COR-L47 (cell line): Measurements from ENCODE around the gene DNLZ.
"Not testable (repeated sequence)": the region's sequence is repeated elsewhere in the genome, so short reads cannot be mapped to it uniquely, and the experiment has no call there.

ENCODE experiments used
- DNase-seq: peaks from one replicate; lab custom pipeline; 2025; lab: John Stamatoyannopoulos, UW

Gene DNLZ

DNA sequence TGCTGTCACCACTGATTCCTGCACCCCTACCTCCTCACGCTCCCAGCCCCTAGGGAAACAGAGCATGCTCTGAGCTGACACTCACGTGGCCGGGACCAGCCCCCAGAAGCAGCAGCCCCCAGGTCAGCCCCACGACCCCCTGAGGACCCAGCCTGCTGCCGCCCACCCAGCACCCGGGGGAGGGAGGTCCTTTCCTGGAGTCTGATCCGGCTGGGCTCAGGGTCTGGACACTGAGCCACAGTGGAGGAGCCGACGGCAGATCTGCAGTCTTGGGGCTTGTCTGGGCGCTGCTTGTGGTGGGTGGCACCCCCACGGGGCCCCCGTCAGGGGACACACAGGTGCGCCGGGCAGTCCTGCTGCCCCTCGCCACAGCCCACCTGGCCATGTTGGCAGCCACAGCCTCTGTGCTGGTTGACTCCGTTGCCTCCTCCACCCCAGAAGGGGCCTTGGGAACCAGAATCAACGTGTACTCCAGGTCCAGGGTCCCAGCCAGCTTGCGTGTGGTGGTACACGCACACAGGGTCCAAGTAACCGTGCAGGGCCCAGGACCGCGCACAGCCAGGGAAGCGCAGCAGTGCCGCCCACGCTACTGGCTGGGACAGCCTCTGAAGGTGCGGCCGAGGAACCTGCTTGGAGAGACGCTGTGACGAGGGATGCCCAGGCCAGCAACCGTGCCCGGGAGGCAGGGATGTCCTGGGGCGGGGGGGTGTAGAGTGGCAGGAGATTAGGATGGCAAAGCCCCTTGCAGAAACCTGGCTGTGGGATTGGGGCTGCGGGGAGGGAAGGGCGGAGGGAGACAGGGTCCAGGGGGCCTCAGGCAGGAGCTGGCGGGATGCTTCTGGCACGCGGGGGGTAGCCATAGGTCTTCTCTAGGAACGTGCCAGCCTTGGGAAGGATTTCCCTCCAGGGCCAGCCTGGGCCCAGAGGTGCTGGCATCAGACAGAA, 3.5 kb downstream of the DNLZ start:
- DNase-seq = no peak

DNA sequence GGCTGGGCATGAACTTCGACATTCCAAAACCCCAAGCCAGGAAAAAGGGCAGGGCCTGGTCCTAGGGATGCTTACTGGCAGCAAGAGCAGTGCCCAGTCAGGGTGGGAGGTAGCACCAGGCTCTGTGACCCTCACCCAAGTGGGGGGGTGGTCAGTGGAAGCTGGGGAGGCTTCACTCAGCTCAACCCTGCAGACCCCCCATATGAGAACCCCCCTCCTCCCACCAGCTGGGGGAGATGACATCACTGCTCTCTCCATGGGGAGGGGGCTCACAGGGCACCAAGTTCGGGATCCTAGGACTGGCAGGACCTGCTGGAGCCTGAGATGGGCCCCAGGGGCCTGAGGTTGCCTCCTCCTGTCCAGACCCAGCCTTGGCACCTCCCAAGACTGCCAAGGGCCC, 4.7 kb downstream of the DNLZ start:
- DNase-seq = no peak

DNA sequence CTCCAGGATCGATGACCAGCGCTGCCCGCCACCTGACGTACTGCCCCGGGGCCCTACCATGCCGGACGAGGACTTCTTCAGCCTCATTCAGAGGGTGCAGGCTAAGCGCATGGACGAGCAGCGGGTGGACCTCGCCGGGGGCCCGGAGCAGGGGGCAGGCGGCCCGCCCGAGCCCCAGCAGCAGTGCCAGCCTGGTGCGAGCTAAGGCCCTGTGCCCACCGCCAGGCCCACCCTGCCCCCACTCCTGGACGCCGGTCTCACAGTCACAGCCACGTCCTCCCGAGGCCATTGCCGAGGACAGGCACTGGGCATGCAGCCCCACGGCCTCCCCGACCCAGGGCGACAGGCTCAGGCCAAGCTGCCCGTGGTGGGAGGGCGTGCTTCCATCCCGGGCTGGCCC, 5.5 kb downstream of the DNLZ start:
- no peak for DNase-seq

DNA sequence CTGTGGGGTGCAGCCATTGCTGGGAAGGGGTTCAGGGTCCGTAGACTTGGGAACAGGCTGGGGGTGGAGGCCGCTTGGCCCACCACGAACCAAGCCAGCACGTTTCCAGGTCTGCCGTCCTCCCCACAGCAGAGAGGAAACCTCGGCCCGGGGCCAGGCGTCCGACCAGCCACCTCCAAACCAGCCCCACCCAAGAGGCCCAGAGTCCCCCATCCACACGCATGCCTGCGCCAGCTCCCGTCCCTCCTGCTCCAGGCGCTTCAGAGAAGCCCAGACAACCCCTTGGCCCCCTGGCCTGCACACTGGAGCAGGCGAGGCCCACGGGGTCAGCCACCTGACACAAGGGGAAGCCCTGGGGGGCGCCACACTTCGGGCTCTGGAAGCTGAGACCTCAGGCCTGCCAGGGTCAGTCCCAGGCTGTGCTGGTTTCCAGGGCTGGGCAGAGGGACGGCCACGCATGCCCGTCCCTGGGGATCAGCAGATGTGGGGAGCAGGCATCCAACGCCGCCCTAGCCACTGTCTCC, 6.3 kb downstream of the DNLZ start:
- DNase-seq = no peak

DNA sequence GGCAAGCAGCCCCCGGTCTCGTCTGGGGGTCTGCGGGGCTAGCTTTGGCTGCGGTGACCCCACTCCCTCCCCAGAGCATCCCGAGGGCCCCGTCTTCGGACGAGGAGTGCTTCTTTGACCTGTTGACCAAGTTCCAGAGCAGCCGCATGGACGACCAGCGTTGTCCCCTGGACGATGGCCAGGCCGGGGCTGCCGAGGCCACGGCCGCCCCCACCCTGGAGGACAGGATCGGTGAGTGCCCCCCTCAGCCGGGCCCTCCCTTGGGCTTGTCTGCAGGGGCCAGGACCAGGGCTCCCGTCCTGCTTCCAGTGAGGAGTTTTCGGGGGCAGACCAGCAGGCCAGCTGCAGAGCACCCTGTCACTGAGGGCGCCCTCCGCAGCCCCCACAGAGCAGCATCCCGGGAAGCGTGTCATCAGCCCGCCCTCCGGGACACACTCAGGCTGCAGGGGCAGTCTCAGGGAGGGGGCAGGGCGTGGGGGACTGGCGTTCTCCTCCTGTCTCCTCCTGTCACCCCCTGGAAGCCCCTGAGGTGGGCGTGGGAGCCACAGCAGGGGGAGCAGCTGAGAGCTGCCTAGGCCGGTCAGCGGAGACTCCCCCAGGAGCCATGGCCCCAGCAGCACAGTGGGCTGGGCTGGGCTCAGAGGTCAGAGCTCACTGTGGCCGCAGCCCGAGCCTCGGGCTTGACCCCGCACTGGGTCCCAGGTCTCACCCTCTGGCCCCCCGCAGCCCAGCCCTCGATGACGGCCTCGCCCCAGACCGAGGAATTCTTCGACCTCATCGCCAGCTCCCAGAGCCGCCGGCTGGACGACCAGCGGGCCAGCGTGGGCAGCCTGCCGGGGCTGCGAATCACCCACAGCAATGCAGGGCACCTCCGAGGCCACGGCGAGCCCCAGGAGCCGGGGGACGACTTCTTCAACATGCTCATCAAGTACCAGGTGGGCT, 7.7 kb downstream of the DNLZ start:
- no peak for DNase-seq

DNA sequence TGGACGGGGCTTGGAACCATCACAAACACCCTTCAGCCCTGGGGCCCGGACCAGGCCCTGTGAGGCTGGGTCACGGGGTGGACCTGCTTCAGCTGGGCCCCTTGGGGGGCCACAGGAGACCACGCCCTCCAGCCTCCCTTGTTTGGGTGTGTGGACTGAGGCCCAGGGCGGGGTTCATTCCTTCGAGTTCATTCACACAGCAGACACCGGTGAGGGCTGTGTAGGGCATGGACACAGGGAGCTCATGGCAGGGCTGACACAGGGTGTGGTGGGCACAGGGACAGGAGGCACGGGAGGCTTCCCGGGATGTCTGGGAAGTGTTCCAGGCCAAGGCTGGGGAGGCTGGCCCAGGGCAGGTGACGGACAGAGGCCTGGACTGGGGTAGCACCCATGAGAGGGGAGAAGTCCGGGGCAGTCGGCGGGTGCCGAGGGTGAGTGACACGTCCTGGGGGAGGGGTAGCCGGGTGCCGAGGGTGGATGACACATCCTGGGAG, 8.9 kb downstream of the DNLZ start:
- no peak for DNase-seq

DNA sequence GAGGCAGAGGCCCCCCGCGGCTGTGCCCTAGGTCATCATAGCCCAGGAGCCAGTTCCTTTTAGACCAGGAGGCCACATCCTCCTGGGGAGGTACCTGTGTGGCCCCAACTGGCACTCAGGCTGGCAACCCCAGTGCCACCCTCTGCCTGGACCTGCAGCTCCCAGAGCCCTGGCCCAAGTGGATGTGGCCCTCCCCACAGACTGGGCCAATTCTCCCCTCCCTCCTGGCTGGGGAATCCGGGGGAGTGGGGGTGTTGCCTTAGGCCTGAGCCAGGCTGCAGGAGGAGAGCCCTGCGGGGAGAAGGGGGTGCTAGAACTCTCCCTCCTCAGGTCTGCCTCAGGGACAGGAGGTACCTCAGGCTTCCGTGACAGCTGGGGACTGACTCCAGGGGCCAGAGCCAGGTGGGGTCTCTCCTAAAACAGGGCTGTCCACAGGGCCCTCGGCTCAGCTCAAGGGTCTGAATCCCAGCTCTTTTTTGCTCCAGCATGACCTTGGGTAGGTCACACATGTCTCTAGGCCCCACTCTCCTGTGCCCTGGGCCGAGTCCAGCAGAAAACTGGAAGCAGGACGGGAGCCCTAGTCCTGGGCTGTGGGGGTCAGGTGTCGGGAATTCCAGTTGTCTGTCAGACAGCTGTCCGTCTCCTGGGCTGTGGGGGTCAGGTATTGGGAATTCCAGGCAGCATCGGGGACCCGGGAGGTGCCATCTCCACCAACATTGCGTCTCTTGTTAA, 9.6 kb downstream of the DNLZ start:
- no peak for DNase-seq

DNA sequence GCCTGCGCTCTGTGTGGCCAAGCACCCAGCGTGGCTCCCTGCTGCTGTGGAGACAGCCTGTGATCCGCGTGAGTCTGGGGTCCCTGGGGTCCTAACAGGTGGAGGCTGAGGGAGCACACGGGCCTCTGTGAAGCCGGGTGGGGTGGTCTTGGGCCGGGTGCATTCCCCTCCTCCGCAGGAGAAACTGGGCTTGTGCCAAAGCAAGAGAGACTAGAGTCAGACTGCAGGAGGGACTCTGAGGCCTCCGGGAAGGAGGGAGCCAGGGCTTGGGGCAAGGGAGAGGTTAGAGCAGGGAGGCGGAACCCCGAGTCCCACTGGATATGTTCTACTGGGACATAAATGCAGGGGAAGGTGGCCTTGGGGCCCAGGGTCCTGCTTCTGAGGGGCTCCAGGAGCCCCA, 10.5 kb downstream of the DNLZ start:
- DNase-seq = no peak

DNA sequence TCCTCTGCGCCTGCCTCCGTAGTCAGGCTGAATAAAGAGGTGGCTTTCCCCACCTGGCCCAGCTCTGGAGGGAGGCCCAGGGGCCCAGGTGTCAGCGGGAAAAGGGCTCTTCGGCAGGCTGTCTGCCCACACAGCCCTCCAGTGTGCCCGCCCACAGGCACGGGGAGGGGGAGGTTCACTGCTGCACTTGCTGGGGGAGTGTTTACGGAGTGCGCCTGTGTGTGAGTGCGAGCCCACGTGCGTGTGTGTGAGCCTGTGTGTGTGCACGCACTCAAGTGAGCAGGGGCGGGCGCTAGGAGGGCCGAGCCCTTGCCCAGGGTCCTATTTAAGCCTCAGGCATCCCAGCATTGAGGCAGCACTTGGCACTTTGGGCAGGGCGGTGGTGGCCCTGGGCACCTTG, 10.9 kb downstream of the DNLZ start:
- no peak for DNase-seq

DNA sequence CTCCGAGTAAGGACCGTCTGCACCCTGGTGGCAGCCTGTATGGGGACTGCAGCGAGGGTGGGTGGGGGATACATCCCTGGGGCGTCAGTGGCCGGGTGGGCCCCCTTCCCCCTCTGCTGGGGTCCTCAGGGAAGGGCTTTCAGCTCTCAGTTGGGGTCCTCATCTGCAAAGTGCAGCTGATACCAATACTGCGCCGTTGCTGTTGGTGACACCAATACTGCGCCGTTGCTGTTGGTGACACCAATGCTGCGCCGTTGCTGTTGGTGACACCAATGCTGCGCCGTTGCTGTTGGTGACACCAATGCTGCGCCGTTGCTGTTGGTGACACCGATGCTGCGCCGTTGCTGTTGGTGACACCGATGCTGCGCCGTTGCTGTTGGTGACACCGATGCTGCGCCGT, 11.7 kb downstream of the DNLZ start:
- not testable (repeated sequence) for DNase-seq

DNA sequence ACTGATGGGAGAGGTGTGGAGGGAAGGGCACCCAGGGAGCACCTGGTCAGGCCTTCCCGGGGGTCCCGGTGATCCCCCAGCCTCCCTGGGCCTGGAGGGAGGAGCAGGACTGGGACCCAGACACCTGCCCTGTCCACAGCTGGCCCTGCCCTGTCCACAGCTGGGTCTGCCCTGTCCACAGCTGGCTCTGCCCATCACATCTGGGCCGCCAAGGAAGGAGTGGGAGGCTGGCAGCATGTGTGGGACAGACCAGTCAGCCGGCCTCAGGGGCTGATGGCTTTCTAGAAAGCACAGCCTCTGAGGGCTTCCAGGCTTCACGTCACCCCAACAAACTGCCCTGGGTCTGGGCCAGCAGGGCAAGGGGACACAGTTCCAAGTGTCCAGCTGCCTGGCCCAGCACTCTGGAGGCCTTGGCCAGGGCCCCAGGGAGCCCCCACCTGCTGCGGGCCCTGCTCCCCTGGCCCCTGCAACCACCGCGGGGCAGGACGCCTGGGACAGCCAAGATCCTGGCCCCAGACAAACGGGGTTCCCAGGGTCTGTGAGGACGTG, 12.2 kb downstream of the DNLZ start:
- no peak for DNase-seq

DNA sequence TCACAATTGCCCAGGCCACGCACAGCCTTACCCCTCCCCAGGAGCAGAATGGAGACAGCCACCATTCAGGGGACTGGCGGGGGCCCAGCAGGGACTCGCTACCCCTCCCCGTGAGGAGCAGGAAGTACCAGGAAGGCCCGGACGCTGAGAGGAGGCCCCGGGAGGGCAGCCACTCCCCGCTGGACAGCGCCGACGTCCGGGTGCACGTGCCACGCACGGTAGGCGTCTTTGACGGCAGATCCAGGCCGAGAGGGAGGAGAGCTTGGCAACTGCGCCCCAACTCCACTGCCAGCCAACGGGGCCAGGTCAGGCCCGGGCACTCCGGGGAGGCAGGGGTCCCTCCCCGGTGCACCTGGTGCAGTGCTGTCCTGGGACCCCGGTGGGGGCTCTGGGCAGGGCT, 14.0 kb downstream of the DNLZ start:
- no peak for DNase-seq

DNA sequence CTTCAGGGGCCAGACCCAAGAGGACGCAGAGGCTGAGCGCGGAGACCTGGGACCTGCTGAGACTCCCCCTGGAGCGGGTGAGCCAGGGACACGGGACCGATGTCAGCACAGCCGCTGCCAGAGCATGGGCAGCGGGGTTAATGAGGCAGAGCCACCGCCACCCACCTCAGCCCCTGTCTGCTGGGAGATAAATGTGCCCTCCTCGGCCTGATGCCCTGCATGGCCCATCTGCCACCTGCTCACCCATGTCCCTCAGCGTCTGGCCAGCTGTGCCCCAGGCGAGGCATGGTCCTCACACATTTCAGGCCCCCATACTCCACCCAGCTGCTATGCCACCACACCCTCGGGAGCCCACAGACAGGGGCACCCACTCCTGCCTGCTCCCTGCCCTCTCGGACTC, 14.9 kb downstream of the DNLZ start:
- DNase-seq = no peak

DNA sequence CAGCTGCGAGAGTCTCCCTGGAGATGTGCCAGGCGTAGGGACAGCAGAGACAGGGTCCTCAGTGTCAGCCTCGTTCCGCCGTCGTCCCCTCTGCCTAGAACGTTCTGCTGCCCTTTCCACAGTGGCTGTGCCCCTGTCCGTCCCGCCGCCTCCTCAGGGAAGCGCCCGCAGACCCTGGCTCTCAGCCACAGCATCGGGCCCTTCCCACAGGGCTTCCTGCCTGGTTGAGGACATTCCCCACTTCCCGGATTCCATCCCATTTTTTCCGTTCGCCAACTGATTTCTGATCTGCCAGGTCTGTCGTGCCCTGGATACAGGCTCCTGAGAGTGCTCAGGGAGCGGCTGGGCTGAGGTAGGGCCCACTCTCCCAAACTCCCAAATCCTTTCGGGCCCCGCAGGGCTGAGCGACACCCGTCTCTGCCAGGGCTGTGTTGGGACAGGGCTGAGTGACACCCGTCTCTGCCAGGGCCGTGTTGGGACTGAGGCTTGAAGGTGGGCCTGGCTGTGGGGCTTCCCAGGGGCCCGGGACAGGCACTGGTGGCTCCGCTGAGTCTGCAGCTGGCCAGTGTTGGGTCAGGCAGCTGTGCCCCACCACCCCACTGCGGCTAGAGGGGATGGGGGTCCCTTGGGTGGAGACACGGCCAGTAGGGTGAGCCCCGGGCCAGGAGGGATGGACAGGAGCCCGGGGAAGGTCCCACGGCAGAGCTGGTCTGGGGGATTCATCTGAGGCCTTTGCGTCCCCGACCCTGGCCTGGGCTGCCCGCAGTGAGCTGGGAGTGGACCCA, 15.9 kb downstream of the DNLZ start:
- DNase-seq = no peak

DNA sequence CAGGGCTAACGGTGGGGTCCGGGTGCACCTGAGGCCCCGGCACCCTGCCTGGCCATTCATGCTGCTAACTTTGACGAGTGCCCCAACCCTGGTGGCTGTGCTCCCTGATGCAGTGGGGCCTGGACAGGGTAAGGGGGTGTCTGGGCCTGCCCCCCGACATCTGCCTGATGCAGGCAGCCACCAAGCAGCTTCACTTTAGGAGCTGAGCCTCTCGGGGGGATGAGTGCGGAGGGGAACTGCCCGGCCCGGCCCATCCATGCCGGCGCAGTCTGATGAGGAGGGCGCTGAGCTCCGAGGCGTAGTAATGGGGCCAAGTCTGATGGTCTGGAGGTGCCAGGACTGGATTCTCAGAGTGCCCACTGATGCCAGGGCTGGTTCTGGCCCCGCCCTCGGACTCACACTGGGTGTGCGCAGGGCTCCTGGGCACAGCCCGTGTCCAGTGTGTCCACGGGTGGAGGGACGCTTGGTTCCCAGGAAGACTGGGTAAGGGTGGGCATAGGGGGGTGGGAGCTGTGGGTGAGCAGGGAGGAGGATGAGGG, 16.5 kb downstream of the DNLZ start:
- DNase-seq = no peak

DNA sequence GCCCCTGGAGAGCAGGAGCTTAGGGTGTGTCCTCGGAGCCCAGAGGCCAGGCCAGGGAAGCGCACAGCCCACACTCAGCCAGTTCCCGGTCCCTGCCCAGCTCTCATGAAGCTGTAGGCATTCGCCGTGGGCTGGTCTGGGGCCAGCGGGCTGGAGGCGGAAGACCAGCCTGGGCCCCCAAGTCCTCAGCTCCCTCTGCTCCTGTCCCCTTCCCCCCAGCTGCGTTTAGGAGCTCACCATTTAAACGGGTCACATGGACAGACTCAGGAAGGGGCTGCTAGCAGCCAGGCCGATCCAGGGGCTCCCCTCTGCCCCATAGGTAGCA, 17.4 kb downstream of the DNLZ start:
- no peak for DNase-seq

DNA sequence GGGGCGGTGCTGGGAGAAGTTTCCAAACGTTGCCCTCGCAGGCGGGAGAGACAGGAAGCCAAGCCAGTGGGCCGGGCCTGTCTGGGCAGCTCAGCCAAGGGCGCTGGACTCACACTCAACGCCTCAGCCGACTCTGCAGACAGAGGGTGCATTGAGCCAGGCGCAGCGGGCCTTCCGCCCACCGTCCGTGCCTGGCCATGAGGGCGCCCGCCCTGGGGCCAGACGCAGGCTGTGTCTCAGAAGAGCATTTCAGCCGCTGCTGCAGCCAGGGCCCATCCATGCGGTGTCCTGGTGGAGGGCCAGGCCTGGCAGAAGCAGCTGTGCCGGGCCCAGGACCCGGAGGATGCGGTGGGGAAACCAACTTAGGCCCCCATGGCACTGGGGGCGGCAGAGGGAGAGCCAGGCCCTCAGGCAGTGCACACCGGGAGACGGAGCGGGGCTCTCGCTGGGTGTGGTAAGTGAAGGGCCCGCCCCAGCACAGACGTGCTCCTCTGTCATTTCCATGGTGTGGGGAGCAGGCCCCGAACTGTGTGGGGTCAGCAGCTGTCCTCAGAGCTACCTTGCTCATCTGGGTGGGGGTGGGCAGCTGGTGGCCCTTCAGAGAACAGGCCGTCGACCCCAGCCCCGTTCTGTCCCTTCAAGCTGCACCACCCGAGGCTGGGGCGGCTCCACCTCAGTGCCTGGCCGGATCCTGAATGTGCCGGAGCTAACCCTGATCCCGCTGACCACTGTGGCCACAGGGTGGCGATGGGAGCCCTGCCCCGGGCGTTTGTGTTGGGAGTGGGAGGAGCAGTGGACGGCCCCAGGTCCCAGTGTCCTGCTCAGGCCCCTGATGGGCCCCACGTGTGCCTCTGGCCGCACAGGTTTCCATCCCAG, 18.0 kb downstream of the DNLZ start:
- DNase-seq = no peak

DNA sequence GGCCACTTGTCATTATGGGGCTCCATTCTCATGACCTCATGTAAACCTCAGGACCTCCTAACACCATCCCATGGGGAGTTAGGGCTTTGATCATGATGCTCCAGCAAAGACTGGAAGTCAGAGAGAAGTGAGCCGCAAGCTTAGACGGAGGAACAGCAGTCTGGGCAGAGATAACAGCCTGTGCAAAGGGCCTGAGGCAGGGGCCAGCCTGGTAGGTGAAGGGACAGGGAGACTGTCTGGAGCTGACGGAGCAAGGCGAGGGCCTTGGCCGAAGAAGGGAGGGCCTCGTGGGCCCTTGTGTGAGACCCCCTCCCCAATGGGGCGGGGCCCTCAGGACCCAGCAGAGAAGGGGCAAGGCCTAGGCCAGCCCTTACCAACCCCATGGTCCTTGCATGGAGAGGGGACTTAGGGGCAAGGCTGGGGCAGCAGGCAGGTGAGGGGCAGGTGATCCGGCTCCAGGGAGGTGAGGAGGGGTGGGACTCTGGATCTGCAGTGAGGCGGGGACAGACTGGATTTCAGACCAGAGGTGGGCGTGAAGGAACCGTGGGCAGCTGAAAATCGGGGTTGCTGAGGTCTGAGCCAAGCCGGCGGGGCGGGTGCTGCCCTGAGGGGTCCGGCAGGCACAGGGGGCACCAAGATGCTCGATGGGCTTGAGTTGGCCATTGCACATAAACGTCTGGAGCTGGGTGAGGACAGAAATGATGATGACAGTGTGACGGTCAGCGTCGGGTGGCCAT, 18.8 kb downstream of the DNLZ start:
- DNase-seq = no peak

DNA sequence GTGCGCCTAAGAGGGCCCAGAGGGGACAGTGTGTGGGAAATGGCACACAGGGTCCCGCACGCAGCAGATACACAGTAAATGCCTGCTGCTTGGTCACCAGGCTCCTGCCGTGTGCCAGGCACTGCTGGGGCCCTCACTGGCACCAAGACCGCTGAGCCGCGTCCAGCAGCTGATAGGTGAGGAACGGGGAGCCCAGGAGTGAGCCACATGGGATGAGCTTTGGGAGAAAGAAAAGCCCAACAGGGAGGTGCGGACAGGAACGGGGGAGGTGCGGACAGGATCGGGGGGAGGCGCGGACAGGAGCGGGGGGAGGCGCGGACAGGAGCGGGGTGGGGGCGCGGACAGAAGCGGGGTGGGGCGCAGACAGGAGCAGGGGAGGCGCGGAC, 19.7 kb downstream of the DNLZ start:
- DNase-seq = no peak
